ENCODE results near the gene TSNAXIP1.

DNA sequence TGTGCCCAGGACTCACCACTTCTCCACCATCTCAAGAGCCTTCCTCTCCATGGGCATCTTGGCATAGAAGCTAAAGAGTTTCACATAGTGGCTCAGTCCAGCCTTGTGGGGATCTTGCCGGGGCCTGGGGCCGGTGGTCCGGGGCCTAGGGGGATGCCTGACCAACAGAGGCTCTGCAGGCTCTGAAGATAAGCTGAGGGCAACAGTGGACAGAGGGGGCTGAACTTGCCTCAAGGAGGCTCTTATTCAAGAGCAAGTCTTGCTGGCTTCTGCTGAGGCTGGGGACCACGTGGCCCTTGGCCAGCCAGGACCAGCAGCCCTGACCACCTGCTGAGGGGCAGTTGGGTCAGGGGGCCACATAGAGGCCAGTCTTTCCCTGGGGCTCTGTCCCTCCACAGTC, 22.0 kb downstream of the TSNAXIP1 start:
- TF ChIP-seq, protein P1, sequence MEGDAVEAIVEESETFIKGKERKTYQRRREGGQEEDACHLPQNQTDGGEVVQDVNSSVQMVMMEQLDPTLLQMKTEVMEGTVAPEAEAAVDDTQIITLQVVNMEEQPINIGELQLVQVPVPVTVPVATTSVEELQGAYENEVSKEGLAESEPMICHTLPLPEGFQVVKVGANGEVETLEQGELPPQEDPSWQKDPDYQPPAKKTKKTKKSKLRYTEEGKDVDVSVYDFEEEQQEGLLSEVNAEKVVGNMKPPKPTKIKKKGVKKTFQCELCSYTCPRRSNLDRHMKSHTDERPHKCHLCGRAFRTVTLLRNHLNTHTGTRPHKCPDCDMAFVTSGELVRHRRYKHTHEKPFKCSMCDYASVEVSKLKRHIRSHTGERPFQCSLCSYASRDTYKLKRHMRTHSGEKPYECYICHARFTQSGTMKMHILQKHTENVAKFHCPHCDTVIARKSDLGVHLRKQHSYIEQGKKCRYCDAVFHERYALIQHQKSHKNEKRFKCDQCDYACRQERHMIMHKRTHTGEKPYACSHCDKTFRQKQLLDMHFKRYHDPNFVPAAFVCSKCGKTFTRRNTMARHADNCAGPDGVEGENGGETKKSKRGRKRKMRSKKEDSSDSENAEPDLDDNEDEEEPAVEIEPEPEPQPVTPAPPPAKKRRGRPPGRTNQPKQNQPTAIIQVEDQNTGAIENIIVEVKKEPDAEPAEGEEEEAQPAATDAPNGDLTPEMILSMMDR (IDR thresholded peaks at IDR 0.05): no peak
- no peak for TF ChIP-seq POLR2AphosphoS5 (IDR thresholded peaks at IDR 0.05)

Data from suprapubic skin (tissue), 3 donors.